Measurements from ENCODE around the gene EFTUD2. TPM values are rescaled to one million over a fixed set of nuclear protein-coding genes. Genes with fewer than 3 reads are reported as not detected.

The EFTUD2 gene
- 580 and 635 TPM in 2 replicates for total RNA-seq (2011; cell fraction: chromatin; rRNA removed; ENCODE audit: low replicate concordance)
- 198 and 214 TPM in 2 replicates for total RNA-seq (2011; cell fraction: nucleolus; rRNA removed)
- total RNA-seq (2011; cell fraction: nucleoplasm; rRNA removed), result 312 and 334 TPM in 2 replicates
- 191 and 208 TPM in 2 replicates for total RNA-seq (2014; rRNA removed)
- 233 and 253 TPM in 2 replicates for total RNA-seq (2014; rRNA removed; fragmentation: Illumina TruSeq; extraction: Trizol)
- total RNA-seq (2015; rRNA removed; fragmentation: Illumina TruSeq; extraction: Trizol), result 205 and 218 TPM in 2 replicates
- 234 and 245 TPM in 2 replicates for total RNA-seq (2021)
- polyA plus RNA-seq (2011; rRNA removed), result 287 and 362 TPM in 2 replicates
- polyA plus RNA-seq (2011; cell fraction: cytosol; rRNA removed), result 202 and 205 TPM in 2 replicates
- 245 and 269 TPM in 2 replicates for polyA plus RNA-seq (2011; cell fraction: nucleus; rRNA removed)
- polyA plus RNA-seq (2012), result 126 and 176 TPM in 2 replicates
- 222 and 225 TPM in 2 replicates for polyA plus RNA-seq (2014; fragmentation: Illumina TruSeq; extraction: Trizol)
- 100 to 1,000 TPM in 1 of 2 experiments, 10 to 100 TPM in 1; 65.8 to 116 TPM for polyA plus RNA-seq (2014; fragmentation: Nextera tagmentation; extraction: Ambion mirVana)
- polyA plus RNA-seq (2014; rRNA removed), result 125 and 138 TPM in 2 replicates
- 919 and 1,083 TPM in 2 replicates for polyA minus RNA-seq (2011; rRNA and poly(A)+ RNA removed)
- polyA minus RNA-seq (2011; cell fraction: cytosol; rRNA and poly(A)+ RNA removed), result 160 and 168 TPM in 2 replicates
- polyA minus RNA-seq (2011; cell fraction: nucleus; rRNA and poly(A)+ RNA removed), result 120 and 201 TPM in 2 replicates
- percentile 84 among the genes with signal in this experiment for Bru-seq, nascent RNA
- percentile 84 among the genes with signal in this experiment for BruChase-seq, experiment 1, labeled RNA remaining after a 2-hour chase
- percentile 83 among the genes with signal in this experiment for BruChase-seq, experiment 2, labeled RNA remaining after a 6-hour chase
- long read RNA-seq, experiment 1, full-length matches to known transcripts, result 417 of 867 reads
- long read RNA-seq, experiment 1, partial matches to known transcripts, result 346 of 867 reads
- long read RNA-seq, experiment 1, other reads (novel, unspliced or antisense), result 104 of 867 reads
- long read RNA-seq, experiment 2, full-length matches to known transcripts, result 82 of 235 reads
- long read RNA-seq, experiment 2, partial matches to known transcripts, result 107 of 235 reads
- long read RNA-seq, experiment 2, other reads (novel, unspliced or antisense), result 46 of 235 reads
- long read RNA-seq, experiment 3, full-length matches to known transcripts, result 124 of 174 reads
- long read RNA-seq, experiment 3, partial matches to known transcripts, result 32 of 174 reads
- long read RNA-seq, experiment 3, other reads (novel, unspliced or antisense), result 18 of 174 reads

GRCh38 chr17:44899074-44899782 is at the start of gene EFTUD2:
EFTUD2 (minus strand) TSS chr17:44899445; CDS start chr17:44894521, 4,924 bp downstream.
- H3K27me3 ChIP-seq (ENCODE audit: control insufficient read depth in 2 of 2, insufficient read depth in 2 of 2, low read length in 2 of 2), result no peaks in the 10 kb centered on the region
- H2AFZ ChIP-seq (ENCODE audit: low read depth, low read length), result peak within 1 kb of the TSS; percentile 99
- H3K9ac ChIP-seq (ENCODE audit: insufficient read depth in 1 of 2, low read depth in 2 of 2, low read length in 2 of 2), result peak within 1 kb of the TSS; percentile 94
- DNase-seq (ENCODE audit: extremely low read depth in 1 of 4, low spot score in 3 of 4), result peak; percentile 92 to 96 (median 94)
- H3K36me3 ChIP-seq (ENCODE audit: control insufficient read depth, insufficient read depth, low read length), result peaks cover 25% of the 10 kb centered on the region
- peak within 1 kb of the TSS; percentile 94 for H3K4me2 ChIP-seq (ENCODE audit: insufficient read depth, low read length)
- no peaks in the 10 kb centered on the region; the same call in 1 of the 2 replicates for H4K20me1 ChIP-seq (replicated peaks; ENCODE audit: control insufficient read depth, insufficient read depth, low read length)
- no peaks in the 10 kb centered on the region for H3K9me3 ChIP-seq (replicated peaks; ENCODE audit: control insufficient read depth, insufficient read depth, low read depth, low read length)
- intact Hi-C loops (cut with micrococcal nuclease) (no loop called here), in situ Hi-C loops (cut with MboI) (no loop called here)
- POLR2A ChIA-PET, result interaction anchor here (0.7 to 5.3 kb wide), 13 partner anchors 8 to 574 kb away, joined by 3 to 28 read pairs (median 4); partner anchors contain the start of genes HEXIM1, NMT1 and SLC25A39
- under 1% methylated on average over 52 of the region's 54 CpGs for WGBS (ENCODE audit: insufficient coverage, low coverage, missing lambda C conversion rate)
- CTCF ChIA-PET (ENCODE audit: low intra/inter-chr PET ratio), result no interaction called here
- peak within 1 kb of the TSS; percentile 72 for H3K4me3 ChIP-seq
- peaks cover 50% of the 10 kb centered on the region for H3K79me2 ChIP-seq (ENCODE audit: control insufficient read depth, insufficient read depth, low read length)
- H3K4me1 ChIP-seq (replicated peaks in 1 of 2; ENCODE audit: control insufficient read depth in 2 of 2, insufficient read depth in 2 of 2, low read length in 2 of 2), result peaks cover 7 to 10% of the 10 kb centered on the region in 2 experiments; a peak in 3 of 5 replicates
- FAIRE-seq, result peak; percentile 96
- peak within 1 kb of the TSS; percentile 99 for H3K27ac ChIP-seq (ENCODE audit: extremely low read depth, low read depth, low read length)
- H3K9me1 ChIP-seq (ENCODE audit: control insufficient read depth, insufficient read depth, low read length), result no peaks in the 10 kb centered on the region
- peak; percentile 90 for ATAC-seq
- BruUV-seq (replicated peaks), result TSS peak; percentile 90
- TF ChIP-seq PCBP2 (IDR thresholded peaks at IDR 0.05; ENCODE audit: low read depth, low read length, poor library complexity, severe bottlenecking), result no peak
- no peak for TF ChIP-seq CCNT2 (IDR thresholded peaks at IDR 0.05; ENCODE audit: borderline replicate concordance, extremely low read depth, insufficient read length, low read depth, low read length)
- TF ChIP-seq EGR1 (conservative IDR thresholded peaks at IDR 0.05), result peak; percentile 53; the same call in 1 of the 2 replicates
- no peak for TF ChIP-seq ZNF24 (IDR thresholded peaks at IDR 0.05)
- TF ChIP-seq TSC22D4 (tag; IDR thresholded peaks at IDR 0.05), result no peak
- no peak for TF ChIP-seq KDM4B (IDR thresholded peaks at IDR 0.05; ENCODE audit: borderline replicate concordance in 2 of 2, low read depth in 1 of 2)
- no peak for TF ChIP-seq ZNF561 (CRISPR knock-in tag; conservative IDR thresholded peaks at IDR 0.05)
- TF ChIP-seq ZNF785 (CRISPR knock-in tag; IDR thresholded peaks at IDR 0.05), result no peak
- TF ChIP-seq DMBX1 (CRISPR knock-in tag; IDR thresholded peaks at IDR 0.05; ENCODE audit: borderline replicate concordance), result no peak
- TF ChIP-seq ZNF174 (CRISPR knock-in tag; IDR thresholded peaks at IDR 0.05), result no peak
- TF ChIP-seq ZNF311 (CRISPR knock-in tag; IDR thresholded peaks at IDR 0.05), result no peak
- TF ChIP-seq PTRF (tag; IDR thresholded peaks at IDR 0.05), result no peak
- TF ChIP-seq ZKSCAN3 (CRISPR knock-in tag; IDR thresholded peaks at IDR 0.05), result no peak
- TF ChIP-seq SLC30A9 (CRISPR knock-in tag; IDR thresholded peaks at IDR 0.05), result no peak
- no peak for TF ChIP-seq BRF1 (IDR thresholded peaks at IDR 0.05; ENCODE audit: borderline replicate concordance, extremely low read depth, insufficient read length)
- TF ChIP-seq TBP (optimal IDR thresholded peaks at IDR 0.05; ENCODE audit: low read depth, low read length), result peak; percentile 77
- 0 out of 4 replicates have a peak, but pooled peaks of 1 of the 2 experiments have one; percentile 5 for TF ChIP-seq RAD21 (CRISPR knock-in tag; conservative IDR thresholded peaks at IDR 0.05 in 1 of 2, IDR thresholded peaks at IDR 0.05 in 1 of 2)
- TF ChIP-seq RBM22 (IDR thresholded peaks at IDR 0.05; ENCODE audit: low read depth, low read length, poor library complexity, severe bottlenecking), result no peak

All from K562 (cell line).